CD14-positive monocyte (primary cell): ENCODE measurements around the gene NTN4. TPM values are rescaled to one million over a fixed set of nuclear protein-coding genes. Genes with fewer than 3 reads are reported as not detected.

ENCODE experiments used
- DNase-seq, 3 donors: peaks; one replicate each; pipeline ENCODE4 v3.0.0-alpha.2; 2011 to 2022
- H2AFZ ChIP-seq: 2 replicates; pipeline ENCODE4 v1.6.0; 2012; ENCODE audit warnings: mild to moderate bottlenecking, low read depth, low read length, inconsistent platforms; ENCODE audit not compliant: insufficient read depth, poor library complexity, severe bottlenecking
- H3K27ac ChIP-seq, 2 donors: 1 replicate in 1 of 2; 2 replicates in 1 of 2; pipeline ENCODE4 v1.5.1; 2012 to 2013; ENCODE audit warnings: low read length in 2 of 2, control low read depth in 1 of 2, inconsistent platforms in 1 of 2, low read depth in 1 of 2, mild to moderate bottlenecking in 1 of 2
- H3K27me3 ChIP-seq, 2 donors: one replicate each; pipeline versions ENCODE4 v1.6.0 to v1.6.1; 2011 to 2013; ENCODE audit warnings: low read length in 2 of 2; ENCODE audit not compliant: control insufficient read depth in 2 of 2, insufficient read depth in 2 of 2
- H3K36me3 ChIP-seq, 2 donors: replicated peaks in 1 of 2; 1 replicate in 1 of 2; 2 replicates in 1 of 2; pipeline versions ENCODE4 v1.5.1 to v1.6.1; 2012 to 2013; ENCODE audit warnings: low read length in 2 of 2, control low read depth in 1 of 2, inconsistent platforms in 1 of 2, mild to moderate bottlenecking in 1 of 2; ENCODE audit not compliant: insufficient read depth in 2 of 2, control insufficient read depth in 1 of 2
- H3K4me1 ChIP-seq, 2 donors: 1 replicate in 1 of 2; 2 replicates in 1 of 2; pipeline versions ENCODE4 v1.5.1 to v1.6.1; 2012 to 2013; ENCODE audit warnings: low read length in 2 of 2, control low read depth in 1 of 2, inconsistent platforms in 1 of 2, mild to moderate bottlenecking in 1 of 2, moderate library complexity in 1 of 2; ENCODE audit not compliant: insufficient read depth in 2 of 2, control insufficient read depth in 1 of 2
- H3K4me2 ChIP-seq: replicated peaks from 2 replicates; pipeline ENCODE3; 2012; ENCODE audit warnings: low read length, moderate library complexity, mild to moderate bottlenecking; ENCODE audit not compliant: poor library complexity, severe bottlenecking; ENCODE audit errors: extremely low read depth
- H3K4me3 ChIP-seq, 3 experiments: fragments of 200-600 bp in 1 of 3; sonication (generic) in 1 of 3; replicated peaks in 1 of 3; 1 replicate in 2 of 3; 2 replicates in 1 of 3; pipeline ENCODE4 v1.5.1; 2011 to 2013; ENCODE audit warnings: low read length in 3 of 3, mild to moderate bottlenecking in 3 of 3, control low read depth in 2 of 3, low read depth in 2 of 3, inconsistent platforms in 1 of 3, moderate library complexity in 1 of 3
- H3K79me2 ChIP-seq: 2 replicates; pipeline ENCODE4 v1.6.0; 2012; ENCODE audit warnings: mild to moderate bottlenecking, control low read depth, inconsistent platforms, low read length, moderate library complexity; ENCODE audit not compliant: insufficient read depth
- H3K9ac ChIP-seq: 2 replicates; pipeline ENCODE4 v1.6.0; 2017; ENCODE audit warnings: low read length, mild to moderate bottlenecking; ENCODE audit not compliant: insufficient read depth, poor library complexity, severe bottlenecking
- H3K9me3 ChIP-seq, 2 donors: replicated peaks in 1 of 2; 1 replicate in 1 of 2; 2 replicates in 1 of 2; pipeline versions ENCODE4 v1.5.1 to v1.6.1; 2012 to 2013; ENCODE audit warnings: low read length in 2 of 2, control low read depth in 1 of 2; ENCODE audit not compliant: control insufficient read depth in 1 of 2, insufficient read depth in 1 of 2
- H4K20me1 ChIP-seq: 2 replicates; pipeline ENCODE4 v1.6.0; 2012; ENCODE audit warnings: mild to moderate bottlenecking, low read length, control low read depth, moderate library complexity; ENCODE audit not compliant: insufficient read depth
- H3K27ac Mint-ChIP-seq, 7 donors: one replicate each; pipeline ENCODE4 v1.8.0; 2020; ENCODE audit warnings: mild to moderate bottlenecking in 7 of 7, mixed read lengths in 7 of 7, moderate library complexity in 6 of 7, inconsistent platforms in 2 of 7
- H3K27me3 Mint-ChIP-seq, 3 donors: one replicate each; pipeline ENCODE4 v1.8.0; 2021 to 2022; ENCODE audit warnings: low read depth in 3 of 3, mild to moderate bottlenecking in 3 of 3, mixed read lengths in 3 of 3, moderate library complexity in 3 of 3, inconsistent platforms in 1 of 3
- H3K36me3 Mint-ChIP-seq, 2 donors: one replicate each; pipeline ENCODE4 v1.8.0; 2020; ENCODE audit warnings: mixed read lengths in 2 of 2, inconsistent platforms in 1 of 2, mild to moderate bottlenecking in 1 of 2
- H3K4me1 Mint-ChIP-seq: one replicate; pipeline ENCODE4 v1.8.0; 2020; ENCODE audit warnings: mild to moderate bottlenecking, mixed read lengths
- H3K4me3 Mint-ChIP-seq, 2 donors: one replicate each; pipeline ENCODE4 v1.8.0; 2020; ENCODE audit warnings: mild to moderate bottlenecking in 2 of 2, mixed read lengths in 2 of 2, moderate library complexity in 1 of 2
- H3K9me3 Mint-ChIP-seq, 7 donors: one replicate each; pipeline ENCODE4 v1.8.0; 2020 to 2022; ENCODE audit warnings: mixed read lengths in 7 of 7, mild to moderate bottlenecking in 6 of 7, moderate library complexity in 6 of 7, inconsistent platforms in 2 of 7
- CTCF ChIP-seq: fragments of 200-600 bp; IDR thresholded peaks from one replicate; pipeline ENCODE4 v1.8.0; 2022; ENCODE audit warnings: antibody characterized with exemption, mild to moderate bottlenecking
- WGBS: methylation state at CpG from one replicate; pipeline ENCODE4 v1.1.5; 2013; ENCODE audit warnings: missing lambda C conversion rate; ENCODE audit not compliant: insufficient coverage; 5-methylcytosine and 5-hydroxymethylcytosine counted together
- intact Hi-C, 2 donors: fragments of 100-400 bp; cut with micrococcal nuclease; formaldehyde crosslinking; loops; one replicate each; pipeline versions ENCODE4 v1.15.0 to v1.15.1; 2023
- polyA plus RNA-seq, 3 donors: library from polyadenylated mRNA; depleted of rRNA in 1 of 3; unstranded in 2 of 3; stranded (reverse) in 1 of 3; fragments of 300-500 nt in 2 of 3; fragments of >200 nt in 1 of 3; fragmentation: Illumina TruSeq in 2 of 3; gene quantifications; 1 replicate in 2 of 3; 2 replicates in 1 of 3; pipeline ENCODE4 v1.2.3, GENCODE V29; 2012 to 2021

Gene NTN4
- polyA plus RNA-seq, 3 donors = not detected

DNA sequence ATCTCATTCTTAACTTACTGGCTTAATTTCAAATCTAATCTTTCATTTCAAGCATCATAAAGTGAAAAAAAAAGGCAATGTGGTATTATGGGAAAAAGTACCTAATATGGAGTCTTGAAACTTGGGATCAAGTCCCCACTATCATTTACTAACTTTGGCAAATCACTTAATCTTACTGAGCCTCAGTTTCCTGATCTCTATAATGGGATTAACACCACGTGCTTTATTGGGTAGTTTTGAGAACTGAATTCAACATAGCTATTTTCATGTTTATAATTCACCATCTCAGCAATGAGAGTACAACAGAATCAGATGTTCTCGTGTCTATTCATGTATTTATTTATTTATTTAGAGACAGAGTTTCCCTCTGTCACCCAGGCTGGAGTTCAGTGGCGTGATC, 78.3 kb downstream of the NTN4 start:
- H3K27me3 Mint-ChIP-seq = peaks cover 3 to 17% (median 4%) of the 10 kb centered on the region in 3 donors
- no CpG with 5 or more reads among the region's 3 CpGs for WGBS

DNA sequence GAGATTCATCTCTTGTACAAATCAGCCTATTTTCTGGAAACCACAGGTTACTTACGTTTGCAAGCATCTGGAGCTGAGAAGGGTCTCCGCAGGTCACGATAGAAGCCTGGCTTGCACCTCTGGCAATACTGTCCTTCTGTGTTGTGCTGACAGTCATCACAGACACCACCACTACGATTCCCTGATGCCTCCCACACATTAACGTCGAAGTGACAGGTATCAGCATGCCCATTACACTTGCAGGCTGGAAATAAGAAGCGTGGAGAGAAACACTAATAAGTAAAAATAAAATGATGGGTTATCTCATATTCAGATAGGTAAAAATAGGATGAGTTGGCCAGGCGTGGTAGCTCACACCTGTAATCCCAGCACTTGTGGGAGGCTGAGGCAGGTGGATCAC, 80.2 kb downstream of the NTN4 start:
- H3K36me3 Mint-ChIP-seq = no peaks in the 10 kb centered on the region
- WGBS = 100% methylated on average over 3 of the region's 8 CpGs
- H3K27me3 ChIP-seq = no peaks in the 10 kb centered on the region
- no peaks in the 10 kb centered on the region for H3K36me3 ChIP-seq
- no peaks in the 10 kb centered on the region for H4K20me1 ChIP-seq
- H3K9me3 Mint-ChIP-seq = no peaks in the 10 kb centered on the region
- intact Hi-C loops = no loop called here
- H3K27ac ChIP-seq = no peak overlapping the region
- no peak for TF ChIP-seq CTCF
- H3K4me1 ChIP-seq = no peaks in the 10 kb centered on the region
- no peak overlapping the region for H3K27ac Mint-ChIP-seq
- peaks cover 2 to 18% (median 4%) of the 10 kb centered on the region in 3 donors for H3K27me3 Mint-ChIP-seq
- no peaks in the 10 kb centered on the region for H3K9me3 ChIP-seq
- no peak overlapping the region for H3K4me3 Mint-ChIP-seq
- no peaks in the 10 kb centered on the region for H3K4me1 Mint-ChIP-seq
- H3K4me2 ChIP-seq = no peak overlapping the region
- no peaks in the 10 kb centered on the region for H3K79me2 ChIP-seq
- H2AFZ ChIP-seq = no peak overlapping the region
- no peak overlapping the region for H3K9ac ChIP-seq
- H3K4me3 ChIP-seq = no peak overlapping the region
- no peak for DNase-seq

More for the DNA sequence above, 78.3 kb downstream of the NTN4 start:
- Histone ChIP-seq H4K20me1 (no peaks in the 10 kb centered on the region), H3K9ac (no peak overlapping the region), H3K36me3 (no peaks in the 10 kb centered on the region), H3K79me2 (no peaks in the 10 kb centered on the region), H3K27me3 (no peaks in the 10 kb centered on the region), H3K9me3 (no peaks in the 10 kb centered on the region), H3K27ac (no peak overlapping the region), H3K4me2 (no peak overlapping the region), H3K4me3 (no peak overlapping the region), H2AFZ (no peak overlapping the region), H3K4me1 (no peaks in the 10 kb centered on the region)
- DNase-seq = no peak
- no peaks in the 10 kb centered on the region for H3K36me3 Mint-ChIP-seq
- no peaks in the 10 kb centered on the region for H3K4me1 Mint-ChIP-seq
- no peak overlapping the region for H3K27ac Mint-ChIP-seq
- intact Hi-C loops = no loop called here
- peaks cover 0 to 1% (median 0%) of the 10 kb centered on the region in 7 donors for H3K9me3 Mint-ChIP-seq
- H3K4me3 Mint-ChIP-seq = no peak overlapping the region
- TF ChIP-seq CTCF = no peak
